ENCODE results near the gene CHN2.

CHN2 gene

DNA sequence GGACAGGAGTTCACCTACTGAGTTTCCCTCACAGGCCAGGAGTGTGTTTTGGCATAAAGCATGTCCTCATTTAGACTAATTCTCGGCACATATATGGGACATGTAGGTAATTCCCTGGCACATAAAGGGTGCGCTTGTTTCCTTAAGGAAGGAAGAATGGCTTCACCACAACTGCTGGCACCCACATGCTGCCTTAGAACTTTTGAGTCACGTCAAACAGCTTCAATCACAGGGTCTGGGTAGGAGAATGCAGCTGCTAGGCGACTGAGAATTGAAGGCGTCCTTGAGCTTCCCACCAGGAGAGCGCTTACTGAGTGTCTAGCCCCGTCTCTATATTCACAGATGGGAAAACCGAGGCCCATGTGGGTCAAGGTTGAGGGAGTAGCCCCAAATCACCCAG, 146.1 kb downstream of the CHN2 start:
- DNase-seq: no peak

GRCh38 chr7:29341156-29341555, 146.6 kb downstream of the CHN2 start:
- DNase-seq: no peak

DNA sequence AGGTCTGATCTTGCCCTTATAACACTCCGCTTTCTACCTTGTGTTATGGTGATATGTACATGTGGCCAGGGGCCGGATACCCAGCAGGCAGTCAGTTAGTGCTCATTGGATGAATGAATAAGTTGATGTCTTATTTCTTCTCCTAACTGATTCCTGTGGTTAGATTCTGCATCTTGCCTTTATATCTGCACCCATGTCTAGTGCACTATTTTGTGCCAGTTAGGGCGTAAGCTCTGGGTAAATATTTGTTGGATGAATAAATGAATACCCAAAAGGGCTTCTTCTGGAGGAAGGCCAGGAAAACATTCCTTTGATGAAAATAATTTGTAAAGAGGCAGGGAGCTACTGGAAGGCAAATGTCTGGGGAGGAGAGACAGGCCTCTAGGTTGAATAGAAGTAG, 148.2 kb downstream of the CHN2 start:
- peak; percentile 65 for DNase-seq

GRCh38 chr7:29343399-29343798, 148.8 kb downstream of the CHN2 start:
- peak; percentile 95 for DNase-seq

- DNase-seq: no peak
Observed at GRCh38 chr7:29344334-29344978, 149.9 kb downstream of the CHN2 start.

GRCh38 chr7:29345590-29345989, 151.0 kb downstream of the CHN2 start:
- DNase-seq: peak; percentile 81

- no peak for DNase-seq
Observed at GRCh38 chr7:29346231-29346978, 151.8 kb downstream of the CHN2 start.

DNA sequence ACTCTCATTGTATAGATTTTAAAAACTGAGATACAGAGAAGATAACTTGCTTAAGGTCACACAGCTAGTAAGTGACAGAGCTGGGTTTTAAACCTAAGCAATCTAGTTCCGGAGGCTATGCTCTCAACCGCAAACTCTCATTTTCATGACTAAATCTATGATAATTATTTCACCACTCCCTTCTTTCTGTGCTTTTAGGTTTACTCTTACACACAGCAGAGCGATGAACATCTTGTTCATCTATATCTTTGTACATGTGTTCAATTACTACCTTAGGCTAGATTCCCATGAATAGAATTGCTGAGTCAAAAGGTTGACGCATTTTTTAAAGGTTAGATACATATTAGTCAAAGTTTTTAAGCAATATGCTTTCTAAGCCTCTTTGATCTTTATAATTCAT, 154.8 kb downstream of the CHN2 start:
- no peak for DNase-seq

DNA sequence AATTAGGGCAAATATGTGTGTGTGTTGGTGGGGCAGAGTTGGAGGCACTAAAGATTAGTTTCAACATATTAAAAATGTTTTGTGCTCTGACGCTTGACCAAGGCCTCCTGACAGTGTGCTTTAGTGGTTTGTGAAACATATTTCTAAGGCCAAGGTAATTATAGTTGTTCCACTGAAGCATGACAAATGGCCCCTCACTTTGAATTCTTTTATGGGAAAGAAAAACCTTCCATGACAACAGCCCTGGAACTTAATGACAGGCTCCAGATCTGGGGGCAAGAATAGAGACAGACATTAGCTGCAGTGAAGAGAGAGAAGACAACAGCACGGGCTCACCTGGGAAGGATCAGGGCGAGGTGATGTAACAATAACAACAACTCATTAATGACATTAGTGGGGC, 155.8 kb downstream of the CHN2 start:
- DNase-seq: no peak

GRCh38 chr7:29352041-29352440, 157.5 kb downstream of the CHN2 start:
- DNase-seq: peak; percentile 32

DNA sequence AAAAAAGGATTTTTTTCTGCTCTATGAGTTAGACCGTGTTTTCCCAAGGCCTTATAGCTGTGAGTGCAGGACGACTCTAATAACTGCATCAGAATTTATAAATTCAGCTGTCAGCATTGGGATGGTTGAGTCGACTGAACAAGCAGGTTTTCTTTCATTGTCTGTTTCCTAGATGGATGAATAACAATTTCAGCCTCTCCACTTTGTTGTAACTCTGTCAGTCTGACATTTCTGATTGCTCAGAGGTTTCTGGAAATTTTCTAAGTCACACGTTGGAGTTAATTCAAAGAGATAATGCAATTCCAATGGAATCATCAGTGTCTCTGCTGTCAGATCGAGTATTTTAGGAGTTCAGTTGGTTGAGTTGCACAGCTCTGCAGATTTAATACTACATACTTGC, 159.2 kb downstream of the CHN2 start:
- DNase-seq: no peak

DNA sequence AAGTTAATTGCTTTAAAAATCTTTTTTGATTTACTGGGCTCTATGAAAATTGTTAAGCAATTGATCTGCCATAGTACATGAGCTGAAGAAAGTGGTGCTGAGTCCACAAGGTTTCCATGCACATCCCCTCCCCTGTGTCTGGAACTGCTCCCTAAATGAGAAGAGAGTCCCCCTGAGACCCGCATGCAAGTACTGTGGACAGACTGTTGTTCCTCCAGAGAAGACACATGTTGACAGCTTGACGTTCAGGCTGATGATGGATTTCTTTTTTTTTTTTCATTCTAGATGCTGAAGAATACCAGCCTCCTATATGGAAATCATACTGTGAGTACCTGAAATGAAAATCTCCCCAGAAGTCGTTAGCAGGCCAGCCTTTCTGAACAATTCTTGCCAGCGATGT, 159.8 kb downstream of the CHN2 start:
- no peak for DNase-seq

GRCh38 chr7:29355388-29355787, 160.8 kb downstream of the CHN2 start:
- no peak for DNase-seq

GRCh38 chr7:29356631-29357030, 162.1 kb downstream of the CHN2 start:
- DNase-seq: no peak

GRCh38 chr7:29359482-29360093, 165.0 kb downstream of the CHN2 start:
- no peak for DNase-seq

- DNase-seq: no peak
Observed at GRCh38 chr7:29360633-29361625, 166.4 kb downstream of the CHN2 start.

- DNase-seq: no peak
Observed at GRCh38 chr7:29362380-29362779, 167.8 kb downstream of the CHN2 start.

GRCh38 chr7:29363636-29364425, 169.3 kb downstream of the CHN2 start:
- DNase-seq: no peak

DNA sequence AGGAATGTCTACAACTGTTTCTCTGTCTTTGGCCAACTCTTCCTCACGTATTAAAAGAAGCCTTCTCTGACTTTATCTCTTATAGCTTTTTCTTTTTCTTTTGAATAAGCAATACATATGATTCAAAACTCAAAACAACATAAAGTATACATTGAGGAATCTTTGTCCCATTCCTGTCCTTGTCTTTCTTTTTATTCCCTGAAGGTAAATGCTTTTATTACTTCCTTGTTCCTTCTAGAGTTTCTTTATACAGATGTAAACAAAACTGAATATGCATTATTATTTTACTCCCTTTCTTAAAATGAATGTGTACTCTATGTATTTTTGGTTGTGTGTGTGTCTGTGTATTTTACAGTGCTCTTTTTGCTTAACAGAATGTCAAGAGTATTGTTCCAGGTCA, 170.1 kb downstream of the CHN2 start:
- no peak for DNase-seq

DNA sequence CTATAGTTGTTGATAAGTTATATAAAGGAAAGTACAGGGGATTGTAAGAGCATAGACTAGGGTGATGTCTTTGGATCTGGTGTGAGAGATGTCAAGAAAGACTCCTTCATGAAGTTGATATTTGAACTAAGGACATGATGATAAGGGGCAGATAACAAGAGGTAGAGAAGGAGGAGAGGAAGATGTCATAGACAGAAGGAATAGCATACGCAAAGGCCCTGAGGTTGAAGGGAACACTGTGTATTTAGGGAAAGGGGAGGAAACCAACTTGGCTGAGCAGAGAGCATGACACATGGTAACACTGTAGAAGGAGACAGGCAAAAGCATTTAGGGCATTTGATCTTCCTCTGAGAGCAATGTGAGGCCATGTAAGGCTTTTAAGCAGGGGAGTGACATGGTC, 170.8 kb downstream of the CHN2 start:
- DNase-seq: no peak

- DNase-seq: no peak
Observed at GRCh38 chr7:29367784-29368183, 173.2 kb downstream of the CHN2 start.

- DNase-seq: no peak
Observed at GRCh38 chr7:29369909-29370488, 175.4 kb downstream of the CHN2 start.

Measured in OCI-M1 (cell line).